Liver (tissue), 3 donors: Measurements from ENCODE around the gene LIPJ.

ENCODE experiments used
- ATF3 ChIP-seq: IDR thresholded peaks from 2 replicates; pipeline ENCODE4 v1.6.1; 2016; ENCODE audit warnings: antibody characterized with exemption
- CTCF ChIP-seq: fragments of 150-350 bp; IDR thresholded peaks from 2 replicates; pipeline ENCODE4 v1.5.1; 2017; ENCODE audit warnings: improper control_type of control experiment, low read depth, low read length; ENCODE audit not compliant: missing input control
- EGR1 ChIP-seq, 2 donors: IDR thresholded peaks; 2 replicates each; pipeline ENCODE4 v1.6.1; 2016 to 2018; ENCODE audit warnings: antibody characterized with exemption in 2 of 2, low read depth in 2 of 2
- FOXA1 ChIP-seq: IDR thresholded peaks from 2 replicates; pipeline ENCODE4 v1.6.1; 2016; ENCODE audit warnings: antibody characterized with exemption
- FOXA2 ChIP-seq: IDR thresholded peaks from 2 replicates; pipeline ENCODE4 v1.6.1; 2016; ENCODE audit warnings: antibody characterized with exemption
- HNF4G ChIP-seq: IDR thresholded peaks from 2 replicates; pipeline ENCODE4 v1.6.1; 2016; ENCODE audit warnings: antibody characterized with exemption
- NR2F2 ChIP-seq: IDR thresholded peaks from 2 replicates; pipeline ENCODE4 v1.6.1; 2016; ENCODE audit warnings: antibody characterized with exemption
- RAD21 ChIP-seq, 2 donors: IDR thresholded peaks; 2 replicates each; pipeline ENCODE4 v1.6.1; 2016; ENCODE audit warnings: antibody characterized with exemption in 2 of 2, mild to moderate bottlenecking in 2 of 2
- SP1 ChIP-seq: IDR thresholded peaks from 2 replicates; pipeline ENCODE4 v1.6.1; 2018; ENCODE audit warnings: antibody characterized with exemption, mild to moderate bottlenecking
- YY1 ChIP-seq: IDR thresholded peaks from 2 replicates; pipeline ENCODE4 v1.6.1; 2016; ENCODE audit warnings: antibody characterized with exemption, mild to moderate bottlenecking
- ZBTB33 ChIP-seq: IDR thresholded peaks from 2 replicates; pipeline ENCODE4 v1.6.1; 2016; ENCODE audit warnings: antibody characterized with exemption
- TF ChIP-seq, protein P1 (sequence below): IDR thresholded peaks from 2 replicates; pipeline ENCODE4 v1.6.1; 2016; ENCODE audit warnings: antibody characterized with exemption, mild to moderate bottlenecking
- TF ChIP-seq, protein P2 (sequence below): IDR thresholded peaks from 2 replicates; pipeline ENCODE4 v1.6.1; 2016; ENCODE audit warnings: antibody characterized with exemption
- donor health status: healthy.
- donor health status: healthy.

DNA sequence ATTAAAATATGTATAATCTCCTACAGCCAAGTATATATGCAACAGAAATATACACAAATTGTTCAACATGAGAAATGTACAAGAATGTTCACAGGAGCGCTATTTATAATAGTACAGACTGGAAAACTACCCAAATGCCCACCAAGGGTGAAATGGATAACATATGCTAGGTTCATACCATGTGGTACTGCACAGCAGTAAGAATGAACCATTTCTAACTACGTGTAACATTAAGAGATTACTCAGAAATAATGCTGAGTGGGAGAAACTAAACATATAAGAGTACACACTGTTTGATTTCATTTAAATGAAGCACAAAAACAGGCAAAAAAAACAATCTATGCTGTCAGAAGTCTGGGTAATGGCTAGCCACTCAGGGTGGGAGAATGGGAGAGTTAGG lies 49.2 kb upstream of the LIPJ start:
- TF ChIP-seq CTCF, result no peak
- no peak for TF ChIP-seq FOXA1
- TF ChIP-seq SP1, result no peak
- TF ChIP-seq RAD21 (IDR thresholded peaks at IDR 0.05), result no peak
- no peak for TF ChIP-seq YY1
- TF ChIP-seq ATF3, result no peak
- no peak for TF ChIP-seq FOXA2
- TF ChIP-seq, protein P1, sequence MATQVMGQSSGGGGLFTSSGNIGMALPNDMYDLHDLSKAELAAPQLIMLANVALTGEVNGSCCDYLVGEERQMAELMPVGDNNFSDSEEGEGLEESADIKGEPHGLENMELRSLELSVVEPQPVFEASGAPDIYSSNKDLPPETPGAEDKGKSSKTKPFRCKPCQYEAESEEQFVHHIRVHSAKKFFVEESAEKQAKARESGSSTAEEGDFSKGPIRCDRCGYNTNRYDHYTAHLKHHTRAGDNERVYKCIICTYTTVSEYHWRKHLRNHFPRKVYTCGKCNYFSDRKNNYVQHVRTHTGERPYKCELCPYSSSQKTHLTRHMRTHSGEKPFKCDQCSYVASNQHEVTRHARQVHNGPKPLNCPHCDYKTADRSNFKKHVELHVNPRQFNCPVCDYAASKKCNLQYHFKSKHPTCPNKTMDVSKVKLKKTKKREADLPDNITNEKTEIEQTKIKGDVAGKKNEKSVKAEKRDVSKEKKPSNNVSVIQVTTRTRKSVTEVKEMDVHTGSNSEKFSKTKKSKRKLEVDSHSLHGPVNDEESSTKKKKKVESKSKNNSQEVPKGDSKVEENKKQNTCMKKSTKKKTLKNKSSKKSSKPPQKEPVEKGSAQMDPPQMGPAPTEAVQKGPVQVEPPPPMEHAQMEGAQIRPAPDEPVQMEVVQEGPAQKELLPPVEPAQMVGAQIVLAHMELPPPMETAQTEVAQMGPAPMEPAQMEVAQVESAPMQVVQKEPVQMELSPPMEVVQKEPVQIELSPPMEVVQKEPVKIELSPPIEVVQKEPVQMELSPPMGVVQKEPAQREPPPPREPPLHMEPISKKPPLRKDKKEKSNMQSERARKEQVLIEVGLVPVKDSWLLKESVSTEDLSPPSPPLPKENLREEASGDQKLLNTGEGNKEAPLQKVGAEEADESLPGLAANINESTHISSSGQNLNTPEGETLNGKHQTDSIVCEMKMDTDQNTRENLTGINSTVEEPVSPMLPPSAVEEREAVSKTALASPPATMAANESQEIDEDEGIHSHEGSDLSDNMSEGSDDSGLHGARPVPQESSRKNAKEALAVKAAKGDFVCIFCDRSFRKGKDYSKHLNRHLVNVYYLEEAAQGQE, result no peak
- no peak for TF ChIP-seq ZBTB33
- no peak for TF ChIP-seq NR2F2
- TF ChIP-seq HNF4G, result no peak
- TF ChIP-seq EGR1 (IDR thresholded peaks at IDR 0.05; ENCODE audit: low read depth in 2 of 2), result no peak
- TF ChIP-seq, protein P2, sequence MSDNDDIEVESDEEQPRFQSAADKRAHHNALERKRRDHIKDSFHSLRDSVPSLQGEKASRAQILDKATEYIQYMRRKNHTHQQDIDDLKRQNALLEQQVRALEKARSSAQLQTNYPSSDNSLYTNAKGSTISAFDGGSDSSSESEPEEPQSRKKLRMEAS, result no peak
